ENCODE data around the gene CCDC12. TPM values are rescaled to one million over a fixed set of nuclear protein-coding genes. Genes with fewer than 3 reads are reported as not detected.

The CCDC12 gene
- total and polyA plus RNA-seq, 11 donors = 27.1 to 120 (median 34.4) TPM

DNA sequence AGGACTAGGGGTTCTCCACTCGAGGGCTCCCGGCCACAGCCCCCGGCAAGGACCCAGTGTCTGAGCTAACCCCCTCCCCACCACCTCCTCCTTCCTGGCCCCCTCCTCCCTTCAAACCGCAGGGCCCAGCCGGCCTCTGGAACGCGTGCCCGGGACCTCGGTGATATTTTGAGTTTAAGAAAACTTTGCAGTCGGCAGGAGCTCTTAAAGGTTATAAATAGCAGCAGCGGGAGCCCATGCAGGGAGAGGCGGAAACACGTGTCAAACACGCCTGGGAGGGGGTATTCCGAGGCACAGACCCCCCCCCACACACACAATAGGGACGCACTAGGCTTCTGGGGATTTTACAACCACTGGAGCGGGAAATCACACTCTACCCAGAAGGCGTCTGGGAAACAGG, 102.1 kb downstream of the CCDC12 start:
- 15 to 29% (median 20%) methylated on average over 16 to 18 of the region's 18 CpGs for WGBS, 4 donors
- no peaks in the 10 kb centered on the region for H3K9me3 ChIP-seq
- peak; percentile 7 to 64 (median 32) for ATAC-seq
- no peaks in the 10 kb centered on the region for H3K27me3 ChIP-seq
- H3K4me3 ChIP-seq = no peak overlapping the region
- intact Hi-C loops (cut with DNase I) = no loop called here
- H3K27ac ChIP-seq = peak overlapping the region in 11 of 12 donors; percentile 10 to 67 (median 51)
- TF ChIP-seq POLR2A (IDR thresholded peaks at IDR 0.05) = no peak
- TF ChIP-seq, protein P1, sequence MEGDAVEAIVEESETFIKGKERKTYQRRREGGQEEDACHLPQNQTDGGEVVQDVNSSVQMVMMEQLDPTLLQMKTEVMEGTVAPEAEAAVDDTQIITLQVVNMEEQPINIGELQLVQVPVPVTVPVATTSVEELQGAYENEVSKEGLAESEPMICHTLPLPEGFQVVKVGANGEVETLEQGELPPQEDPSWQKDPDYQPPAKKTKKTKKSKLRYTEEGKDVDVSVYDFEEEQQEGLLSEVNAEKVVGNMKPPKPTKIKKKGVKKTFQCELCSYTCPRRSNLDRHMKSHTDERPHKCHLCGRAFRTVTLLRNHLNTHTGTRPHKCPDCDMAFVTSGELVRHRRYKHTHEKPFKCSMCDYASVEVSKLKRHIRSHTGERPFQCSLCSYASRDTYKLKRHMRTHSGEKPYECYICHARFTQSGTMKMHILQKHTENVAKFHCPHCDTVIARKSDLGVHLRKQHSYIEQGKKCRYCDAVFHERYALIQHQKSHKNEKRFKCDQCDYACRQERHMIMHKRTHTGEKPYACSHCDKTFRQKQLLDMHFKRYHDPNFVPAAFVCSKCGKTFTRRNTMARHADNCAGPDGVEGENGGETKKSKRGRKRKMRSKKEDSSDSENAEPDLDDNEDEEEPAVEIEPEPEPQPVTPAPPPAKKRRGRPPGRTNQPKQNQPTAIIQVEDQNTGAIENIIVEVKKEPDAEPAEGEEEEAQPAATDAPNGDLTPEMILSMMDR (IDR thresholded peaks at IDR 0.05) = no peak
- peaks cover 0 to 77% (median 39%) of the 10 kb centered on the region in 12 donors for H3K4me1 ChIP-seq
- no peaks in the 10 kb centered on the region for H3K36me3 ChIP-seq
- DNase-seq = peak in 3 of 5 donors; percentile 55 to 67 (median 65)

DNA sequence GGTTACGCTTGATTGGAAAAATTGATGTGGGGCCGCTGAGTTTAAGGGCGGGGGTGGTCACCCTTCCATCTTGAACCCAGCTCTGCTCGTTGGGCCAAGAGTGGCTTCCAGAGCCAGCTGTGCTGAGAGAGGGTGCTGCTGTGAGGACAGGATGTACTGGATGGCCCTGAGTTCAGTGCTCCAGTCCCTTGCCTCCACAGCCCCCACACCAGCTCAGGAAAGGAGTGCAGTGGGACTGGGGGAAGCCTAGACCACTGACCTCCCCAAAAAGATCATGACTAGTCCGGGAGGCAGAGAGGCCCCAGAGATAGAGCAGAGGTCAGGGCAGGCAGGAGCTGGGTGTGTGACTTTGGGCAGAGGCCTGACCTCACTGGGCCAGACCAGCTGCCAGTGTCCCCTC, 103.0 kb downstream of the CCDC12 start:
- Histone ChIP-seq H3K4me3 (no peak overlapping the region), H3K4me1 (peaks cover 0 to 77% (median 40%) of the 10 kb centered on the region in 12 donors), H3K27me3 (no peaks in the 10 kb centered on the region), H3K27ac (peak overlapping the region in 11 of 12 donors; percentile 4 to 67 (median 51)), H3K9me3 (no peaks in the 10 kb centered on the region), H3K36me3 (no peaks in the 10 kb centered on the region)
- WGBS, 4 donors = 69 to 78% (median 73%) methylated on average over 5 of the region's 5 CpGs
- ATAC-seq (peak in 1 of 4 donors; percentile 2), DNase-seq (peak in 1 of 5 donors; percentile 32)
- intact Hi-C loops (cut with DNase I) = no loop called here
- TF ChIP-seq, protein P1 (IDR thresholded peaks at IDR 0.05) = no peak
- no peak for TF ChIP-seq POLR2A (IDR thresholded peaks at IDR 0.05)

Other genes with a start within 250 kb of the CCDC12 start
- over 10,000 TPM in 1 of 9 donors, 1,000 to 10,000 TPM in 8; 4,961 to 10,676 (median 6,839) TPM for gene MYL3, start 113.3 kb downstream of the CCDC12 start, total RNA-seq
- gene MYL3, start 113.3 kb downstream of the CCDC12 start, polyA plus RNA-seq = over 10,000 TPM in 1 of 2 donors, 1,000 to 10,000 TPM in 1; 5,594 to 12,544 TPM
- 10 to 100 TPM in 2 of 9 donors, 1 to 10 TPM in 7; 2.1 to 15.6 (median 6.0) TPM for gene PTH1R, start 99.0 kb downstream of the CCDC12 start, total RNA-seq
- 10 to 100 TPM in 1 of 2 donors, 1 to 10 TPM in 1; 6.5 to 23.4 TPM for gene PTH1R, start 99.0 kb downstream of the CCDC12 start, polyA plus RNA-seq
- 10 to 100 TPM in 6 of 9 donors, 1 to 10 TPM in 3; 8.1 to 41.1 (median 12.0) TPM for gene NBEAL2, start 2.9 kb upstream of the CCDC12 start, total RNA-seq
- 10 to 100 TPM; 16.3 to 45.7 TPM for gene NBEAL2, start 2.9 kb upstream of the CCDC12 start, polyA plus RNA-seq
- 10 to 100 TPM; 24.6 to 34.1 (median 31.7) TPM for gene SETD2, start 187.4 kb upstream of the CCDC12 start, total RNA-seq
- 10 to 100 TPM in 1 of 2 donors, 1 to 10 TPM in 1; 9.0 to 14.9 TPM for gene SETD2, start 187.4 kb upstream of the CCDC12 start, polyA plus RNA-seq